GM12878 (cell line): ENCODE measurements around the gene SLCO3A1. TPM values are rescaled to one million over a fixed set of nuclear protein-coding genes. Genes with fewer than 3 reads are reported as not detected.

Experiments
- ATAC-seq: fragments of 200-7000 bp; cut with Tn5 transposase; 3 replicates; pipeline ENCODE4 v1.9.1; 2020; ENCODE audit warnings: mild to moderate bottlenecking, moderate library complexity
- BruUV-seq: library from RNA; stranded (reverse); fragments of 400-500 nt; replicated peaks from 2 replicates; lab custom pipeline; 2021; lab: Mats Ljungman, UMichigan
- CTCF ChIA-PET: fragments of 300-600 bp; sonication (Branson Sonifier 250); formaldehyde crosslinking; extraction: SDS; loops from one replicate; lab custom pipeline; 2021; ENCODE audit warnings: inconsistent platforms; lab: Yijun Ruan, JAX
- POLR2A ChIA-PET: fragments of 350-600 bp; formaldehyde crosslinking; extraction: SDS; loops from one replicate; lab custom pipeline; 2021; ENCODE audit warnings: inconsistent platforms; lab: Charles Lee
- RAD21 ChIA-PET: fragments of 300-600 bp; sonication (Branson Sonifier 250); formaldehyde crosslinking; loops from one replicate; lab custom pipeline; 2023; ENCODE audit warnings: antibody characterized with exemption; ENCODE audit not compliant: unreplicated experiment; lab: Charles Lee
- SMC1A ChIA-PET: fragments of 300-600 bp; sonication (Branson Sonifier 250); formaldehyde crosslinking; loops from one replicate; lab custom pipeline; 2023; ENCODE audit not compliant: unreplicated experiment, uncharacterized antibody; lab: Charles Lee
- DNase-seq: peaks from one replicate; pipeline ENCODE4 v3.0.0-alpha.2; 2011; ENCODE audit warnings: low read depth, low spot score
- FAIRE-seq: peaks from 3 replicates; lab custom pipeline; 2011; peaks lifted over from hg19 to GRCh38; lab: Jason Lieb, UNC
- H2AFZ ChIP-seq: 2 replicates; pipeline ENCODE4 v1.6.0; 2011; ENCODE audit warnings: low read depth, low read length, control low read depth; ENCODE audit not compliant: control insufficient read depth
- H3K27ac ChIP-seq: 2 replicates; pipeline ENCODE4 v1.5.1; 2011; ENCODE audit warnings: control low read depth; ENCODE audit not compliant: control insufficient read depth, insufficient read depth
- H3K27me3 ChIP-seq, 2 experiments: replicated peaks in 1 of 2; 2 replicates each; pipeline versions ENCODE4 v1.6.0 to v1.6.1; 2011; ENCODE audit warnings: low read length in 1 of 2; ENCODE audit not compliant: control insufficient read depth in 2 of 2, insufficient read depth in 2 of 2
- H3K36me3 ChIP-seq, 2 experiments: 2 replicates each; pipeline ENCODE4 v1.5.1; 2011; ENCODE audit warnings: low read length in 1 of 2; ENCODE audit not compliant: control insufficient read depth in 2 of 2, insufficient read depth in 2 of 2
- H3K4me1 ChIP-seq: 2 replicates; pipeline ENCODE4 v1.6.1; 2011; ENCODE audit warnings: mild to moderate bottlenecking, low read length, moderate library complexity, mixed read lengths; ENCODE audit not compliant: control insufficient read depth, insufficient read depth
- H3K4me2 ChIP-seq: 2 replicates; pipeline ENCODE4 v1.6.0; 2011; ENCODE audit warnings: control low read depth; ENCODE audit not compliant: control insufficient read depth, insufficient read depth
- H3K4me3 ChIP-seq: fragments of 200-600 bp; sonication (generic); 2 replicates; pipeline ENCODE4 v1.5.1; 2016
- H3K79me2 ChIP-seq: 2 replicates; pipeline ENCODE4 v1.6.0; 2011; ENCODE audit warnings: low read length; ENCODE audit not compliant: control insufficient read depth, insufficient read depth
- H3K9ac ChIP-seq: 2 replicates; pipeline ENCODE4 v1.8.0; 2011; ENCODE audit warnings: low read length, control low read depth, mixed read lengths; ENCODE audit not compliant: control insufficient read depth, insufficient read depth
- H3K9me3 ChIP-seq: replicated peaks from 3 replicates; pipeline ENCODE4 v1.5.1; 2011; ENCODE audit warnings: mild to moderate bottlenecking, low read length; ENCODE audit not compliant: control insufficient read depth, insufficient read depth
- H4K20me1 ChIP-seq: 2 replicates; pipeline ENCODE4 v1.6.0; 2011; ENCODE audit not compliant: control insufficient read depth, insufficient read depth
- BCL11A ChIP-seq: IDR thresholded peaks from 2 replicates; pipeline ENCODE4 v1.6.1; 2011; ENCODE audit warnings: low read depth, low read length
- EED ChIP-seq: sonication (generic); IDR thresholded peaks from 2 replicates; pipeline ENCODE4 v1.6.1; 2016; ENCODE audit warnings: antibody characterized with exemption, low read depth
- EP300 ChIP-seq, 2 experiments: fragments of 150-350 bp in 1 of 2; IDR thresholded peaks; 2 replicates each; pipeline ENCODE4 v1.6.1; 2011 to 2012; ENCODE audit warnings: low read depth in 2 of 2, low read length in 2 of 2, borderline replicate concordance in 1 of 2, improper control_type of control experiment in 1 of 2, inconsistent platforms in 1 of 2; ENCODE audit not compliant: control insufficient read depth in 1 of 2
- IKZF2 ChIP-seq, 2 experiments: fragments of 450-650 bp; IDR thresholded peaks; 2 replicates each; pipeline ENCODE4 v1.6.1; 2017; ENCODE audit warnings: mild to moderate bottlenecking in 2 of 2, moderate library complexity in 2 of 2
- JUNB ChIP-seq: IDR thresholded peaks from 2 replicates; pipeline ENCODE4 v1.6.1; 2016; ENCODE audit warnings: antibody characterized with exemption, mild to moderate bottlenecking
- JUND ChIP-seq: IDR thresholded peaks from 2 replicates; pipeline ENCODE4 v1.6.1; 2012; ENCODE audit warnings: low read depth, mild to moderate bottlenecking, low read length, improper control_type of control experiment, moderate library complexity
- MEF2A ChIP-seq: IDR thresholded peaks from 2 replicates; pipeline ENCODE4 v1.6.1; 2011; ENCODE audit warnings: low read depth, mild to moderate bottlenecking, low read length, moderate library complexity; ENCODE audit not compliant: insufficient read depth
- NFXL1 ChIP-seq: fragments of 450-650 bp; IDR thresholded peaks from 2 replicates; pipeline ENCODE4 v1.6.1; 2017; ENCODE audit warnings: antibody characterized with exemption, mild to moderate bottlenecking, borderline replicate concordance
- NFYA ChIP-seq: IDR thresholded peaks from 2 replicates; pipeline ENCODE4 v1.6.1; 2011; ENCODE audit warnings: low read depth, mild to moderate bottlenecking, low read length, improper control_type of control experiment, borderline replicate concordance
- NFYB ChIP-seq: IDR thresholded peaks from 2 replicates; pipeline ENCODE4 v1.6.1; 2011; ENCODE audit warnings: low read depth, mild to moderate bottlenecking, low read length, improper control_type of control experiment, moderate library complexity; ENCODE audit not compliant: insufficient read depth
- RELB ChIP-seq: fragments of 450-650 bp; IDR thresholded peaks from 2 replicates; pipeline ENCODE4 v1.6.1; 2017; ENCODE audit warnings: low read depth, mild to moderate bottlenecking, moderate library complexity
- RUNX3 ChIP-seq: IDR thresholded peaks from 2 replicates; pipeline ENCODE4 v1.6.1; 2012; ENCODE audit warnings: low read length, inconsistent platforms
- SREBF1 ChIP-seq: IDR thresholded peaks from 2 replicates; pipeline ENCODE4 v1.6.1; 2012; ENCODE audit warnings: mild to moderate bottlenecking, low read length
- ZNF24 ChIP-seq: fragments of 450-650 bp; IDR thresholded peaks from 2 replicates; pipeline ENCODE4 v1.6.1; 2017; ENCODE audit warnings: antibody characterized with exemption, mild to moderate bottlenecking
- ZZZ3 ChIP-seq: IDR thresholded peaks from 2 replicates; pipeline ENCODE4 v1.6.1; 2011; ENCODE audit warnings: low read depth; ENCODE audit not compliant: control insufficient read depth, insufficient read length
- WGBS: methylation state at CpG from one replicate; pipeline ENCODE4 v1.1.6; 2016; ENCODE audit warnings: low lambda C conversion rate; ENCODE audit not compliant: insufficient replicate concordance, insufficient coverage; ENCODE audit errors: missing lambda C conversion rate; 5-methylcytosine and 5-hydroxymethylcytosine counted together
- in situ Hi-C: fragments of 300-500 bp; cut with MboI; formaldehyde crosslinking; loops from 9 replicates; pipeline ENCODE4 v1.14.3; 2018; ENCODE audit warnings: mixed read lengths
- intact Hi-C: fragments of 100-400 bp; cut with micrococcal nuclease; formaldehyde crosslinking; loops from one replicate; pipeline ENCODE4 v1.14.2; 2022; ENCODE audit not compliant: unreplicated experiment
- polyA plus RNA-seq, 11 experiments: library from polyadenylated mRNA; depleted of rRNA in 4 of 11; unstranded in 6 of 11; stranded (reverse) in 5 of 11; fragments of >200 nt; fragmentation: Nextera tagmentation in 4 of 11; fragmentation: Illumina TruSeq in 1 of 11; extraction: Ambion mirVana in 4 of 11; extraction: Trizol in 1 of 11; gene quantifications; 1 replicate in 1 of 11; 2 replicates in 10 of 11; pipeline versions ENCODE4 v1.2.1 to v1.2.3, GENCODE V29; 2011 to 2016; ENCODE audit warnings: inconsistent platforms in 2 of 11, missing spikeins in 2 of 11, low read depth in 1 of 11
- total RNA-seq, 4 experiments: library from RNA; depleted of rRNA in 3 of 4; stranded (reverse); fragments of >200 nt in 3 of 4; fragmentation: Illumina TruSeq in 1 of 4; extraction: Trizol in 1 of 4; gene quantifications; 2 replicates each; pipeline versions ENCODE4 v1.2.1 to v1.2.3, GENCODE V29; 2013 to 2021
- TF ChIP-seq, protein P1 (sequence below): fragments of 450-650 bp; IDR thresholded peaks from 2 replicates; pipeline ENCODE4 v1.6.1; 2014; ENCODE audit warnings: mild to moderate bottlenecking
- TF ChIP-seq, protein P2 (sequence below): IDR thresholded peaks from 2 replicates; pipeline ENCODE4 v1.6.1; 2012; ENCODE audit warnings: low read depth, low read length, improper control_type of control experiment

Gene SLCO3A1
- total and polyA plus RNA-seq, 10 of the 15 experiments (the other 5 are each of a cell fraction or from before 2014, with no cell fraction given), result 0.05 to 5.9 (median 0.31) TPM

DNA sequence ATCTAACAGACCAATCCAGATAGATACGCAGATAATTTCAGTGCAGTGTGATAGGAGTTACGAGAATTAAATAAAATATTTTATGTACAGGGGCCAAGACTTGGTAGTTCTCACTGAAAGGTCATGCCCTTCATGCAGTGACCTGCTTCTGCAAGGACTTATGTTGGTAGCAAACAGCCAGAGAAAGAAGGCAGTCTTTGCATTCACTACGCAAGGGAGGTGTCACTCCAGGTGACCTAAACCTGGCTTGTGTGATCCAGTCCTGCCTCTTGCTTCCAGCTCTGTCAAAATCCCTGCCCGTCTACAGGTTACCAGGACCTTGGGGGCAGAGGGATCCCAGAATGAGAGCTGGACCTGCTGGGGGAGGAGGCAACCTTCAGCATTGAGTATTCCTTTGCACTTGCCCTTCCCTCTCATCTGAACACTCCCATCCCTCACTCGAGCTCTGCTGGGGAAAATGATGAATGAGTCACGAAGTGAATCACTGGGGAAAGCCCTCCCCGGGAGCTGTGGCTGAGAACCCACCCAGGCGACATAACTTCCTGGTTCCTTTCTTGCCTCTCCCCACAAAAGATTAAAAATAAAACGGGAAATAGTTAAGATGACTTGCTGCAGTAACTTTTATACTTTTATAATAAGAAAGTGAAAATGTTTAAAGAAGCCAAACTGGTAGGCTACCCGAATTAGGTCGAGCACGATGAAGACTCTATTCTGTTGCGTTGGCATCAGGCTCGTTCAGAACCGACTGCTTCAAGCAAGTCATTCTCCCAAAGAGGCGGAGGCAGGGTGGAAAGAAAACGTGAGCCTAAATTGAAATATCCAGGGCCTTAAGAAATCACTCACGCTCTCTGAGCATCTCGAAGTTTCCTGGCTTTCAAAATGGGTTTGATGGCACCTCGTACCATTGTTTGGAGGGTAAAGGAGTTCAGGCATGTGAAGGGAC lies 216.1 kb downstream of the SLCO3A1 start:
- Histone ChIP-seq H3K9ac (no peak overlapping the region), H3K27ac (peak overlapping the region; percentile 31; the same call in 1 of the 2 replicates)
- no peak for TF ChIP-seq NFYA
- TF ChIP-seq IKZF2 (IDR thresholded peaks at IDR 0.05), result peak; percentile 80 to 83
- no peak for TF ChIP-seq ZNF24
- TF ChIP-seq ZZZ3, result no peak
- TF ChIP-seq, protein P1, sequence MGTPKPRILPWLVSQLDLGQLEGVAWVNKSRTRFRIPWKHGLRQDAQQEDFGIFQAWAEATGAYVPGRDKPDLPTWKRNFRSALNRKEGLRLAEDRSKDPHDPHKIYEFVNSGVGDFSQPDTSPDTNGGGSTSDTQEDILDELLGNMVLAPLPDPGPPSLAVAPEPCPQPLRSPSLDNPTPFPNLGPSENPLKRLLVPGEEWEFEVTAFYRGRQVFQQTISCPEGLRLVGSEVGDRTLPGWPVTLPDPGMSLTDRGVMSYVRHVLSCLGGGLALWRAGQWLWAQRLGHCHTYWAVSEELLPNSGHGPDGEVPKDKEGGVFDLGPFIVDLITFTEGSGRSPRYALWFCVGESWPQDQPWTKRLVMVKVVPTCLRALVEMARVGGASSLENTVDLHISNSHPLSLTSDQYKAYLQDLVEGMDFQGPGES, result no peak
- 0 out of 2 replicates have a peak, but pooled peaks have one; percentile 8 for TF ChIP-seq MEF2A
- TF ChIP-seq SREBF1, result no peak
- TF ChIP-seq BCL11A, result peak; percentile 32; the same call in 1 of the 2 replicates
- TF ChIP-seq RELB, result 0 out of 2 replicates have a peak, but pooled peaks have one; percentile 32
- TF ChIP-seq RUNX3, result peak; percentile 54; the same call in 1 of the 2 replicates
- TF ChIP-seq, protein P2, sequence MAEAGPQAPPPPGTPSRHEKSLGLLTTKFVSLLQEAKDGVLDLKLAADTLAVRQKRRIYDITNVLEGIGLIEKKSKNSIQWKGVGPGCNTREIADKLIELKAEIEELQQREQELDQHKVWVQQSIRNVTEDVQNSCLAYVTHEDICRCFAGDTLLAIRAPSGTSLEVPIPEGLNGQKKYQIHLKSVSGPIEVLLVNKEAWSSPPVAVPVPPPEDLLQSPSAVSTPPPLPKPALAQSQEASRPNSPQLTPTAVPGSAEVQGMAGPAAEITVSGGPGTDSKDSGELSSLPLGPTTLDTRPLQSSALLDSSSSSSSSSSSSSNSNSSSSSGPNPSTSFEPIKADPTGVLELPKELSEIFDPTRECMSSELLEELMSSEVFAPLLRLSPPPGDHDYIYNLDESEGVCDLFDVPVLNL, result no peak
- TF ChIP-seq JUND, result no peak
- no peak for TF ChIP-seq NFYB
- peak in 1 of 2 experiments; percentile 38; a peak in 1 of 4 replicates for TF ChIP-seq EP300 (IDR thresholded peaks at IDR 0.05; ENCODE audit: borderline replicate concordance in 1 of 2, control insufficient read depth in 1 of 2, low read depth in 2 of 2, low read length in 2 of 2)
- peak; percentile 29; the same call in 1 of the 2 replicates for TF ChIP-seq JUNB
- TF ChIP-seq EED, result peak; percentile 59
- no peak for TF ChIP-seq NFXL1

More for the DNA sequence above, 216.1 kb downstream of the SLCO3A1 start:
- peak overlapping the region; percentile 11; the same call in 1 of the 2 replicates for H2AFZ ChIP-seq
- H4K20me1 ChIP-seq, result no peaks in the 10 kb centered on the region
- ChIA-PET CTCF (interaction anchor here (0.8 to 0.9 kb wide), 3 partner anchors 10 to 60 kb away, joined by 3 read pairs; no protein-coding TSS in a partner anchor), SMC1A (interaction anchor here (0.6 to 1.7 kb wide), 3 partner anchors 13 to 215 kb away, joined by 3 to 4 read pairs (median 4); no protein-coding TSS in a partner anchor), POLR2A (no interaction called here), RAD21 (interaction anchor here (1.2 to 1.5 kb wide), 2 partner anchors 65 to 86 kb away, joined by 3 read pairs; no protein-coding TSS in a partner anchor)
- peak overlapping the region; percentile 79 for H3K4me2 ChIP-seq
- in situ Hi-C loops (no loop called here), intact Hi-C loops (loop anchor here (2.0 kb wide), 1 partner anchor 217 kb away; the partner anchor contains the start of gene SLCO3A1)
- peak; percentile 44 for DNase-seq
- H3K36me3 ChIP-seq, result no peaks in the 10 kb centered on the region
- H3K9me3 ChIP-seq, result no peaks in the 10 kb centered on the region
- FAIRE-seq, result peak; percentile 44
- no peak overlapping the region; the same call in 1 of the 2 replicates for H3K4me3 ChIP-seq
- no peaks in the 10 kb centered on the region for H3K79me2 ChIP-seq
- peaks cover 28% of the 10 kb centered on the region for H3K4me1 ChIP-seq
- BruUV-seq, result no TSS peak
- 15% methylated on average over 20 of the region's 20 CpGs for WGBS
- no peaks in the 10 kb centered on the region for H3K27me3 ChIP-seq
- ATAC-seq, result peak; percentile 62
